ENCODE data around the gene CYP2D6.

GRCh38 chr22:42132457-42132856 lies 1.8 kb upstream of the CYP2D6 start:
- no peak for TF ChIP-seq ATF7 (IDR thresholded peaks at IDR 0.05)
- TF ChIP-seq ATF7 (CRISPR knock-in tag; IDR thresholded peaks at IDR 0.05): no peak
- TF ChIP-seq MEIS2 (CRISPR knock-in tag; IDR thresholded peaks at IDR 0.05): no peak
- no peak for TF ChIP-seq POLR2A (IDR thresholded peaks at IDR 0.05; ENCODE audit: insufficient read depth in 1 of 2, low read depth in 2 of 2, low read length in 2 of 2)
- TF ChIP-seq ELF1 (CRISPR knock-in tag; IDR thresholded peaks at IDR 0.05): no peak
- TF ChIP-seq ZMYM4 (CRISPR knock-in tag; IDR thresholded peaks at IDR 0.05): no peak
- TF ChIP-seq POLR2AphosphoS5 (IDR thresholded peaks at IDR 0.05; ENCODE audit: low read depth, low read length): no peak
- no peak for TF ChIP-seq ZHX2 (IDR thresholded peaks at IDR 0.05; ENCODE audit: low read depth)
- TF ChIP-seq ZHX2 (CRISPR knock-in tag; IDR thresholded peaks at IDR 0.05; ENCODE audit: borderline replicate concordance): no peak
- no peak for TF ChIP-seq ZMAT3 (CRISPR knock-in tag; conservative IDR thresholded peaks at IDR 0.05)
- no peak for TF ChIP-seq CSRNP1 (CRISPR knock-in tag; IDR thresholded peaks at IDR 0.05)
- TF ChIP-seq NFYB (CRISPR knock-in tag; IDR thresholded peaks at IDR 0.05): no peak

All from HepG2 (cell line).